ENCODE measurements around the gene PKD1.

The PKD1 gene

GRCh38 chr16:2053211-2053610 is 82.5 kb downstream of the PKD1 start:
- Mint-ChIP-seq H3K9me3 (no peaks in the 10 kb centered on the region), H3K27ac (no peak overlapping the region), H3K4me1 (peaks cover 20% of the 10 kb centered on the region), H3K27me3 (ENCODE audit: low read depth, poor library complexity) (no peaks in the 10 kb centered on the region), H3K36me3 (ENCODE audit: low read depth) (peaks cover 11% of the 10 kb centered on the region), H3K4me3 (no peak overlapping the region)
- DNase-seq, result no peak
- TF ChIP-seq CTCF (IDR thresholded peaks at IDR 0.05), result no peak

- TF ChIP-seq CTCF (IDR thresholded peaks at IDR 0.05), result no peak
- no peak for DNase-seq
- peaks cover 15% of the 10 kb centered on the region for H3K36me3 Mint-ChIP-seq (ENCODE audit: low read depth)
- peaks cover 27% of the 10 kb centered on the region for H3K4me1 Mint-ChIP-seq
- H3K4me3 Mint-ChIP-seq, result peak overlapping the region; percentile 93
- H3K27me3 Mint-ChIP-seq (ENCODE audit: low read depth, poor library complexity), result peaks cover 3% of the 10 kb centered on the region
- H3K9me3 Mint-ChIP-seq, result no peaks in the 10 kb centered on the region
- no peak overlapping the region for H3K27ac Mint-ChIP-seq
Measured at GRCh38 chr16:2048116-2048543, 87.6 kb downstream of the PKD1 start.

- Mint-ChIP-seq H3K4me3 (peak within 1 kb of the TSS; percentile 93), H3K27me3 (ENCODE audit: low read depth, poor library complexity) (peaks cover 3% of the 10 kb centered on the region), H3K36me3 (ENCODE audit: low read depth) (peaks cover 15% of the 10 kb centered on the region), H3K27ac (no peak within 1 kb of the TSS), H3K9me3 (no peaks in the 10 kb centered on the region), H3K4me1 (peaks cover 32% of the 10 kb centered on the region)
- peak; percentile 96 for DNase-seq
- TF ChIP-seq CTCF (IDR thresholded peaks at IDR 0.05), result no peak
Measured at GRCh38 chr16:2047330-2048115, 88.2 kb downstream of the PKD1 start, which contains the start of the genes NTHL1 and TSC2. Gene NTHL1 (minus strand): TSS chr16:2047834. CDS start chr16:2047823, 11 bp downstream. Gene TSC2 (plus strand): TSS chr16:2047985. CDS start chr16:2048616, 631 bp downstream.

- TF ChIP-seq CTCF (IDR thresholded peaks at IDR 0.05), result no peak
- peaks cover 32% of the 10 kb centered on the region for H3K4me1 Mint-ChIP-seq
- no peak for DNase-seq
- peak overlapping the region; percentile 92 for H3K4me3 Mint-ChIP-seq
- H3K27me3 Mint-ChIP-seq (ENCODE audit: low read depth, poor library complexity), result peaks cover 3% of the 10 kb centered on the region
- no peaks in the 10 kb centered on the region for H3K9me3 Mint-ChIP-seq
- no peak overlapping the region for H3K27ac Mint-ChIP-seq
- peaks cover 13% of the 10 kb centered on the region for H3K36me3 Mint-ChIP-seq (ENCODE audit: low read depth)
Measured at GRCh38 chr16:2046893-2047329, 88.8 kb downstream of the PKD1 start.

- Mint-ChIP-seq H3K9me3 (no peaks in the 10 kb centered on the region), H3K36me3 (ENCODE audit: low read depth) (peaks cover 6% of the 10 kb centered on the region), H3K27ac (peak overlapping the region; percentile 58), H3K4me1 (peaks cover 32% of the 10 kb centered on the region), H3K4me3 (peak overlapping the region; percentile 92), H3K27me3 (ENCODE audit: low read depth, poor library complexity) (peaks cover 3% of the 10 kb centered on the region)
- no peak for DNase-seq
- TF ChIP-seq CTCF (IDR thresholded peaks at IDR 0.05), result no peak
Measured at GRCh38 chr16:2045965-2046892, 89.5 kb downstream of the PKD1 start.
